Right renal pelvis (tissue), 4 donors: ENCODE measurements around the gene UCMA. TPM values are rescaled to one million over a fixed set of nuclear protein-coding genes. Genes with fewer than 3 reads are reported as not detected.
"Not testable (repeated sequence)": the region's sequence is repeated elsewhere in the genome, so short reads cannot be mapped to it uniquely, and the experiment has no call there.

Experiments used
- DNase-seq, 4 donors: peaks; one replicate each; pipeline ENCODE4 v3.0.0-alpha.2; 2013; ENCODE audit warnings: low read depth in 4 of 4, low spot score in 3 of 4, missing footprints in 1 of 4
- polyA plus RNA-seq, 4 donors: library from polyadenylated mRNA; unstranded; fragments of 120-200 nt; gene quantifications; one replicate each; pipeline ENCODE4 v1.2.1, GENCODE V29; 2013; ENCODE audit not compliant: insufficient read length in 4 of 4

UCMA gene
- not detected for polyA plus RNA-seq

GRCh38 chr10:13234172-13234571 lies at the start of gene UCMA:
UCMA (minus strand) TSS chr10:13234374; CDS start chr10:13234258, 116 bp downstream.
- DNase-seq: no peak

- DNase-seq: not testable (repeated sequence)
Observed at GRCh38 chr10:13282348-13282747, 48.2 kb upstream of the UCMA start.

GRCh38 chr10:13276749-13277365 lies 42.7 kb upstream of the UCMA start:
- DNase-seq: no peak

GRCh38 chr10:13276146-13276545 lies 42.0 kb upstream of the UCMA start:
- not testable (repeated sequence) for DNase-seq

- DNase-seq: peak in 2 of 4 donors; percentile 36 to 53
Observed at GRCh38 chr10:13272164-13272571, 38.0 kb upstream of the UCMA start.

- DNase-seq: no peak
Observed at GRCh38 chr10:13271552-13272163, 37.5 kb upstream of the UCMA start.

- DNase-seq: no peak
Observed at GRCh38 chr10:13270877-13271551, 36.8 kb upstream of the UCMA start.

- DNase-seq: peak in 1 of 4 donors; percentile 41
Observed at GRCh38 chr10:13268841-13269240, 34.7 kb upstream of the UCMA start.

GRCh38 chr10:13268310-13268709 lies 34.1 kb upstream of the UCMA start:
- DNase-seq: no peak

GRCh38 chr10:13263591-13263990 lies 29.4 kb upstream of the UCMA start:
- no peak for DNase-seq

- no peak for DNase-seq
Observed at GRCh38 chr10:13262433-13262832, 28.3 kb upstream of the UCMA start.

- no peak for DNase-seq
Observed at GRCh38 chr10:13257621-13258140, 23.5 kb upstream of the UCMA start.

GRCh38 chr10:13256627-13257026 lies 22.5 kb upstream of the UCMA start:
- DNase-seq: no peak

- no peak for DNase-seq
Observed at GRCh38 chr10:13253726-13254125, 19.6 kb upstream of the UCMA start.

GRCh38 chr10:13247784-13248183 lies 13.6 kb upstream of the UCMA start:
- no peak for DNase-seq

- no peak for DNase-seq
Observed at GRCh38 chr10:13247246-13247645, 13.1 kb upstream of the UCMA start.

- DNase-seq: not testable (repeated sequence)
Observed at GRCh38 chr10:13242260-13242659, 8.1 kb upstream of the UCMA start.

- no peak for DNase-seq
Observed at GRCh38 chr10:13241613-13242012, 7.4 kb upstream of the UCMA start.

- no peak for DNase-seq
Observed at GRCh38 chr10:13239923-13240322, 5.7 kb upstream of the UCMA start.

GRCh38 chr10:13238271-13239077 lies 4.3 kb upstream of the UCMA start:
- no peak for DNase-seq

GRCh38 chr10:13236638-13237037 lies 2.5 kb upstream of the UCMA start:
- DNase-seq: no peak
